Activated CD8-positive, alpha-beta memory T cell treated with anti-CD3 and anti-CD28 coated beads, Interleukin-2, amount 50 U/mL, for 48 hours (primary cell): ENCODE measurements around the gene KIF20B.
"Not testable (repeated sequence)": the region's sequence is repeated elsewhere in the genome, so short reads cannot be mapped to it uniquely, and the experiment has no call there.

Experiments
- DNase-seq: peaks from one replicate; pipeline ENCODE4 v3.0.0-alpha.2; 2020

Gene KIF20B

DNA sequence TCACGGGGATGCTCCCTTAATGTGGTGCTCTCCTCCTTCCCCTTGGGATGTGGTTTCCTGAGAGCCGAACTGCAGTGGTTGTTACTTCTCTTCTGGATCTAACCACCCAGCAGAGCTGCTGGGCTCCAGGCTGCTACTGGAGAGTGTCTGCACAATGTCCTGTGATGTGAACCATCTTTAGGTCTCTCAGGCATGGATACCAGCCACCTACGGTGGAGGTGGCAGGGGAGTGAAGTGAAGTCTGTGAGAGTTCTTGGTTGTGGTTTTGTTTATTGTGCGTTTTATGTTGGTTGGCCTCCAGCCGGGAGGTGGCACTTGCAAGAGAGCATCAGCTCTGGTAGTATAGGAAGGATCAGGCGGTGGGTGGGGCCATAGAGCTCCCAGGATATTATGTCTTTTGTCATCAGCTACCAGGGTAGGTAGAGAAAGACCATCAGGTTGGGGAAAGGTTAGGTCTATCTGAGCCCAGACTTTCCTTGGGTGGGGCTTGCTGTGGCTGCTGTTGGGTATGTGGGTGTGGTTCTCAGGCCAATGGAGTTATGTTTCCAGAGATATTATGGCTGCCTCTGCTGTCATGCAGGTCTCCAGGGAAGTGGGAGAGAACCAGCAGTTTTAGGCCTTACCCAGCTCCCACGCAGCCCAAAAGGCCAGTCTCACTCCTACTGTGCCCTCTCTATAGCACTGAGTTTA is 87.9 kb downstream of the KIF20B start:
- DNase-seq: no peak

DNA sequence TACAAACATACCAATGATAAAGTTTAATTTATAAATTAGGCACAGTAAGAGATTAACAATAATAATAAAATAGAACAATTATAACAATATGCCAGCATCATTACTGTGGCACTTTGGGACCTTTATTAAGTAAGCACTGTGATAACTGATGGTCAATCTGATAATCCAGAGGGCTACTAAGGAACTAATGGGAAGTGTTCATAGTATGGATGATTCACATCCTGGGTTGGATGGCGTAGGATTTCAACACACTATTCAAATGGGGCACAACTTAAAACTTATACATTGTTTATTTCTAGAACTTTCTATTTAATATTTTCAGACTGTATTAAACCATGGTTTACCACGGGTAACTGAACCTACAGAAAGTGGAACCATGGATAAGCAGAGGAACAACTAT is 90.8 kb downstream of the KIF20B start:
- no peak for DNase-seq

GRCh38 chr10:89793649-89794254 is 92.4 kb downstream of the KIF20B start:
- DNase-seq: no peak

GRCh38 chr10:89795840-89796239 is 94.5 kb downstream of the KIF20B start:
- DNase-seq: no peak

DNA sequence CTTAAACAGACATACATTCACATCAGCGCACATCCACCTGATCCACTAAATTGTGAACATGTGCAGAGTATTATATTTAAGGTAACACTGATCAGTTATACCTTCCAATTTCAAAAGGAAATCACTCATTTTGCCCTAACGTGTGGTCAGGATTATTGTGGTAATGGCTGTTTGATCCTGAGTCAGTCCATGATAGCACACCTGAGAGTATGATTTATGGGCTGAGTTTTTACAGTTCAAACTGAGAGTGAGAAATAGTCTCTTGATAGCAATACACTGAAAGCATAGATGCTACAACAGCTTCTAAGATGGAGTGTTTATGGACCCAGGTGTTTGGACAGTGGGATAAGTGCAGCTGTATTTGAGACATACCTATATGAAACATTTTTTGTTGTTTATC is 96.7 kb downstream of the KIF20B start:
- DNase-seq: no peak

DNA sequence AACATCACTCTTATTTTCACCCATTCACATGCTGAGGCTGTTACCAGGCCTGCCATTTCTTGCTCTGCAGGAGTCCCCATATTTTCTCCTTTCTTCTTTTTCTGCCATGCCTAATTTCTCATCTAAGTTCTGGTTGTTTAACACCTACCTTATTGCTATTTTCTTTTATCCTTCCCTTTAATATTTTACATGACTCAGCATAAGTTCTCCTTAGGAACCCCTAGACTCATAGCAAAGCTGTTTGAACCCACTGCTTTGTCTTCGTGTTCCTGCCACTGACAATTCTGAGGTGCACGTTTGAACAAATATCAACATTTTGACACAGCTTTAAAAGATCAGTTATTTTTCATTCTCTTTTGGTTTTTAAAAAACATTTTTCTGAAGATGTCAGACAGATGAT is 98.2 kb downstream of the KIF20B start:
- DNase-seq: no peak

- peak; percentile 58 for DNase-seq
These were observed 104.2 kb downstream of the KIF20B start for GRCh38 chr10:89805599-89806013.

- DNase-seq: no peak
These were observed 107.5 kb downstream of the KIF20B start for GRCh38 chr10:89808842-89809241.

GRCh38 chr10:89809766-89810165 is 108.4 kb downstream of the KIF20B start:
- no peak for DNase-seq

DNA sequence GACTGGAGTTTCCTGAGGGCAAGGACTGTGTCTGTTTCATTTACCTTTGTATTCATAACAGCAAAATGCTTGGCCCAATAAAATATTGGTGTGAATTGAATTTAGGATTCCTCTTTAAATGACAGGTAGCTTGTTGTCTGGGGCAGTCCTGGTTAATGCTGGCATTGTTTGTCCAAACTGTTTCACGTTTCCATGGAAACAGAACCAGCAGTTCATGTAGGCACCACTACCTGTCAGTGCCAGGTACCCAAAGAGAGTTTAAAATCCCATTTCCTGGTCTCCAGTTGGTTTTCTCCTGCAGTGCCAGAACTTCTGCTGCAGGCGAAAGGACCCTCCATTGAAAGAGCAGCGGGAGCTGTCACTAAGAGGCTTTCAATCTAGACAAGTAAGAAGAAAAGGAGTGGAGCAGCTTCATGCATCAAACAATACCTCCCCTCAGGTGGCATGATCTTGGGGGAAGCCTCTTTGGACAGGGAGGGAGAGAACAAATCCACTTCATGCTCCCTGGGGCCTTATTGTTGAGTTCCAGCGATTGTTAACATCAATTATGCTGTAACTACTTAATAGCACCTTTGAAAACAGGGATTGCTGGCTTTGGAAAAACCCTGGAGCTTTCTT is 109.6 kb downstream of the KIF20B start:
- DNase-seq: no peak

GRCh38 chr10:89813546-89813945 is 112.2 kb downstream of the KIF20B start:
- DNase-seq: no peak

GRCh38 chr10:89814278-89814677 is 112.9 kb downstream of the KIF20B start:
- DNase-seq: no peak

GRCh38 chr10:89815049-89815853 is 113.9 kb downstream of the KIF20B start:
- no peak for DNase-seq

- not testable (repeated sequence) for DNase-seq
These were observed 117.6 kb downstream of the KIF20B start for GRCh38 chr10:89819008-89819407.
